GM12874 (cell line): ENCODE results near the gene BFSP2.

ENCODE experiments used
- CTCF ChIP-seq: IDR thresholded peaks from 2 replicates; pipeline ENCODE4 v1.5.1; 2011; ENCODE audit warnings: low read depth, mild to moderate bottlenecking, control low read depth, low read length, moderate library complexity; ENCODE audit not compliant: insufficient read depth

The BFSP2 gene

GRCh38 chr3:133512416-133513089, 112.7 kb downstream of the BFSP2 start:
- TF ChIP-seq CTCF, result no peak

- no peak for TF ChIP-seq CTCF
Observed at GRCh38 chr3:133514418-133514817, 114.6 kb downstream of the BFSP2 start.

GRCh38 chr3:133515127-133515526, 115.3 kb downstream of the BFSP2 start:
- no peak for TF ChIP-seq CTCF

- no peak for TF ChIP-seq CTCF
Observed at GRCh38 chr3:133520286-133520685, 120.4 kb downstream of the BFSP2 start.

- TF ChIP-seq CTCF, result no peak
Observed at GRCh38 chr3:133521946-133522345, 122.1 kb downstream of the BFSP2 start.
